K562 (cell line): Measurements from ENCODE around the gene MTG1. TPM values are rescaled to one million over a fixed set of nuclear protein-coding genes. Genes with fewer than 3 reads are reported as not detected.

ENCODE experiments used
- CC2D1A ChIP-seq: fragments of 450-650 bp; IDR thresholded peaks from 2 replicates; pipeline ENCODE4 v1.6.1; 2017; ENCODE audit warnings: mild to moderate bottlenecking
- HDAC3 ChIP-seq: fragments of 450-650 bp; IDR thresholded peaks from 2 replicates; pipeline ENCODE4 v1.6.1; 2018; ENCODE audit warnings: borderline replicate concordance, mild to moderate bottlenecking, moderate library complexity; ENCODE audit not compliant: partially characterized antibody
- HLTF ChIP-seq: fragments of 450-650 bp; IDR thresholded peaks from 2 replicates; pipeline ENCODE4 v1.6.1; 2016
- KHSRP ChIP-seq: fragments of 450-650 bp; IDR thresholded peaks from 2 replicates; pipeline ENCODE4 v1.6.1; 2017
- POLR2G ChIP-seq: fragments of 200-400 bp; formaldehyde crosslinking; IDR thresholded peaks from 2 replicates; pipeline ENCODE4 v1.6.1; 2017; ENCODE audit warnings: low read depth, mild to moderate bottlenecking, antibody characterized with exemption, low read length, moderate library complexity
- PPARD ChIP-seq: fragments of 250-450 bp; sonication (Bioruptor Pico); IDR thresholded peaks from 2 replicates; pipeline ENCODE4 v1.8.0; 2022; ENCODE audit warnings: inconsistent platforms, mild to moderate bottlenecking, moderate library complexity
- SMAD2 ChIP-seq: fragments of 150-350 bp; IDR thresholded peaks from 2 replicates; pipeline ENCODE4 v1.6.1; 2014; ENCODE audit warnings: low read depth, mild to moderate bottlenecking, low read length
- ZFP30 ChIP-seq: fragments of 250-450 bp; sonication (Bioruptor Pico); IDR thresholded peaks from 2 replicates; pipeline ENCODE4 v1.8.0; 2022; ENCODE audit warnings: moderate library complexity, mild to moderate bottlenecking, inconsistent platforms, borderline replicate concordance
- ZNF24 ChIP-seq: fragments of 450-650 bp; IDR thresholded peaks from 2 replicates; pipeline ENCODE4 v1.6.1; 2016
- polyA plus RNA-seq, 8 experiments: library from polyadenylated mRNA; depleted of rRNA in 4 of 8; stranded (reverse) in 5 of 8; unstranded in 3 of 8; fragments of >200 nt; fragmentation: Nextera tagmentation in 2 of 8; fragmentation: Illumina TruSeq in 1 of 8; extraction: Ambion mirVana in 2 of 8; extraction: Trizol in 1 of 8; gene quantifications; 2 replicates each; pipeline versions ENCODE4 v1.2.1 to v1.2.3, GENCODE V29; 2011 to 2014; ENCODE audit warnings: inconsistent platforms in 1 of 8, missing spikeins in 1 of 8
- total RNA-seq, 7 experiments: library from RNA; depleted of rRNA in 6 of 7; stranded (reverse); fragments of >200 nt in 6 of 7; fragmentation: Illumina TruSeq in 2 of 7; extraction: Trizol in 2 of 7; gene quantifications; 2 replicates each; pipeline versions ENCODE4 v1.2.1 to v1.2.3, GENCODE V29; 2011 to 2021; ENCODE audit warnings: low replicate concordance in 1 of 7
- TF ChIP-seq, protein P1 (sequence below), 2 experiments: fragments of 450-650 bp in 1 of 2; sonication (generic) in 1 of 2; formaldehyde crosslinking in 1 of 2; IDR thresholded peaks; 2 replicates each; pipeline versions ENCODE4 v1.7.1 to v1.9.0; 2016 to 2022; ENCODE audit warnings: inconsistent platforms in 1 of 2, mild to moderate bottlenecking in 1 of 2, missing genetic modification reagents in 1 of 2
- TF ChIP-seq, protein P2 (sequence below), 3 experiments: fragments of 200-800 bp in 1 of 3; sonication (Bioruptor generic) in 1 of 3; sonication (generic) in 1 of 3; formaldehyde crosslinking in 1 of 3; IDR thresholded peaks; 2 replicates each; pipeline versions ENCODE4 v1.6.1 to v1.8.0; 2016 to 2022; ENCODE audit warnings: mild to moderate bottlenecking in 2 of 3, missing compliant biosample characterization in 2 of 3, missing genetic modification characterization in 2 of 3, missing genetic modification reagents in 1 of 3
- TF ChIP-seq, protein P3 (sequence below): fragments of 450-650 bp; IDR thresholded peaks from 2 replicates; pipeline ENCODE4 v1.7.0; 2016; ENCODE audit warnings: borderline replicate concordance
- TF ChIP-seq, protein P4 (sequence below): IDR thresholded peaks from 2 replicates; pipeline ENCODE4 v1.6.1; 2011; ENCODE audit warnings: borderline replicate concordance, low read depth, mild to moderate bottlenecking, moderate library complexity, low read length; ENCODE audit not compliant: insufficient read depth, poor library complexity, severe bottlenecking

The MTG1 gene
- total and polyA plus RNA-seq, 9 of the 15 experiments (the other 6 are each of a cell fraction or from before 2014, with no cell fraction given) = 2.8 to 28.2 (median 15.4) TPM

DNA sequence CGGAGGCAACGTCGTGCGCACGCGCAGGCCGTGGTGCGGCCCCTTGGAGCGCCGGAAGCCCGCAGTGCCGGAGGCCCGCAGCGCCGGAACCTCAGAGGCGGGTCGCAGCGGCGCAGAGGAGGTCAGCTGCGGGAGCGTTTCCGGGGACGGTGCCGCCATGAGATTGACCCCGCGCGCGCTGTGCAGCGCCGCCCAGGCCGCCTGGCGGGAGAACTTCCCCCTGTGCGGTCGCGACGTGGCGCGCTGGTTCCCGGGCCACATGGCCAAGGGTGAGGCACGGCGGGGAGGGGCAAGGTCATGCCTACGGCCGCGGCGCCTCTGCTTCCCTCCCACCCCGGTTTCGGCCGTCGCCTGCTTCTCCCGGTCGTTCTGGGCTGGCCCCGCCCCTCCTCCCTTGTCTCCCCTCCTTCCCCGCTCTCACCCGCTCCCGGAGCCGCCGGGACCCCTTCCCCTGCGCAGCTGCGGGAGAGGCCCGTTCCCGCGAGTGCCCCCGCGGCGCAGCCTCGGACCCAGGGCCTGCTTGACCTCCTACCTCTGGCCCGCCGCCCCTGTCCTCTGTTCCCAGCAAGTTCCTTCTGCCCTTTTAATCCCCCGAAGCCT is at the start of gene MTG1 (continued):
- TF ChIP-seq, protein P1, sequence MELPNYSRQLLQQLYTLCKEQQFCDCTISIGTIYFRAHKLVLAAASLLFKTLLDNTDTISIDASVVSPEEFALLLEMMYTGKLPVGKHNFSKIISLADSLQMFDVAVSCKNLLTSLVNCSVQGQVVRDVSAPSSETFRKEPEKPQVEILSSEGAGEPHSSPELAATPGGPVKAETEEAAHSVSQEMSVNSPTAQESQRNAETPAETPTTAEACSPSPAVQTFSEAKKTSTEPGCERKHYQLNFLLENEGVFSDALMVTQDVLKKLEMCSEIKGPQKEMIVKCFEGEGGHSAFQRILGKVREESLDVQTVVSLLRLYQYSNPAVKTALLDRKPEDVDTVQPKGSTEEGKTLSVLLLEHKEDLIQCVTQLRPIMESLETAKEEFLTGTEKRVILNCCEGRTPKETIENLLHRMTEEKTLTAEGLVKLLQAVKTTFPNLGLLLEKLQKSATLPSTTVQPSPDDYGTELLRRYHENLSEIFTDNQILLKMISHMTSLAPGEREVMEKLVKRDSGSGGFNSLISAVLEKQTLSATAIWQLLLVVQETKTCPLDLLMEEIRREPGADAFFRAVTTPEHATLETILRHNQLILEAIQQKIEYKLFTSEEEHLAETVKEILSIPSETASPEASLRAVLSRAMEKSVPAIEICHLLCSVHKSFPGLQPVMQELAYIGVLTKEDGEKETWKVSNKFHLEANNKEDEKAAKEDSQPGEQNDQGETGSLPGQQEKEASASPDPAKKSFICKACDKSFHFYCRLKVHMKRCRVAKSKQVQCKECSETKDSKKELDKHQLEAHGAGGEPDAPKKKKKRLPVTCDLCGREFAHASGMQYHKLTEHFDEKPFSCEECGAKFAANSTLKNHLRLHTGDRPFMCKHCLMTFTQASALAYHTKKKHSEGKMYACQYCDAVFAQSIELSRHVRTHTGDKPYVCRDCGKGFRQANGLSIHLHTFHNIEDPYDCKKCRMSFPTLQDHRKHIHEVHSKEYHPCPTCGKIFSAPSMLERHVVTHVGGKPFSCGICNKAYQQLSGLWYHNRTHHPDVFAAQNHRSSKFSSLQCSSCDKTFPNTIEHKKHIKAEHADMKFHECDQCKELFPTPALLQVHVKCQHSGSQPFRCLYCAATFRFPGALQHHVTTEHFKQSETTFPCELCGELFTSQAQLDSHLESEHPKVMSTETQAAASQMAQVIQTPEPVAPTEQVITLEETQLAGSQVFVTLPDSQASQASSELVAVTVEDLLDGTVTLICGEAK (IDR thresholded peaks at IDR 0.05) = peak; percentile 98
- TF ChIP-seq, protein P1 (CRISPR knock-in tag; IDR thresholded peaks at IDR 0.05) = no peak
- TF ChIP-seq HDAC3 (no peak), ZNF24 (no peak), POLR2G (peak; percentile 94), KHSRP (no peak), SMAD2 (no peak), CC2D1A (no peak), HLTF (0 out of 2 replicates have a peak, but pooled peaks have one; percentile 33), ZFP30 (CRISPR knock-in tag) (no peak), PPARD (no peak)
- TF ChIP-seq, protein P2, sequence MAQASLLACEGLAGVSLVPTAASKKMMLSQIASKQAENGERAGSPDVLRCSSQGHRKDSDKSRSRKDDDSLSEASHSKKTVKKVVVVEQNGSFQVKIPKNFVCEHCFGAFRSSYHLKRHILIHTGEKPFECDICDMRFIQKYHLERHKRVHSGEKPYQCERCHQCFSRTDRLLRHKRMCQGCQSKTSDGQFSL (CRISPR knock-in tag; IDR thresholded peaks at IDR 0.05) = 0 out of 2 replicates have a peak, but pooled peaks have one; percentile 42
- TF ChIP-seq, protein P2 (tag; IDR thresholded peaks at IDR 0.05) = no peak
- TF ChIP-seq, protein P3, sequence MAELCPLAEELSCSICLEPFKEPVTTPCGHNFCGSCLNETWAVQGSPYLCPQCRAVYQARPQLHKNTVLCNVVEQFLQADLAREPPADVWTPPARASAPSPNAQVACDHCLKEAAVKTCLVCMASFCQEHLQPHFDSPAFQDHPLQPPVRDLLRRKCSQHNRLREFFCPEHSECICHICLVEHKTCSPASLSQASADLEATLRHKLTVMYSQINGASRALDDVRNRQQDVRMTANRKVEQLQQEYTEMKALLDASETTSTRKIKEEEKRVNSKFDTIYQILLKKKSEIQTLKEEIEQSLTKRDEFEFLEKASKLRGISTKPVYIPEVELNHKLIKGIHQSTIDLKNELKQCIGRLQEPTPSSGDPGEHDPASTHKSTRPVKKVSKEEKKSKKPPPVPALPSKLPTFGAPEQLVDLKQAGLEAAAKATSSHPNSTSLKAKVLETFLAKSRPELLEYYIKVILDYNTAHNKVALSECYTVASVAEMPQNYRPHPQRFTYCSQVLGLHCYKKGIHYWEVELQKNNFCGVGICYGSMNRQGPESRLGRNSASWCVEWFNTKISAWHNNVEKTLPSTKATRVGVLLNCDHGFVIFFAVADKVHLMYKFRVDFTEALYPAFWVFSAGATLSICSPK = no peak
- TF ChIP-seq, protein P4, sequence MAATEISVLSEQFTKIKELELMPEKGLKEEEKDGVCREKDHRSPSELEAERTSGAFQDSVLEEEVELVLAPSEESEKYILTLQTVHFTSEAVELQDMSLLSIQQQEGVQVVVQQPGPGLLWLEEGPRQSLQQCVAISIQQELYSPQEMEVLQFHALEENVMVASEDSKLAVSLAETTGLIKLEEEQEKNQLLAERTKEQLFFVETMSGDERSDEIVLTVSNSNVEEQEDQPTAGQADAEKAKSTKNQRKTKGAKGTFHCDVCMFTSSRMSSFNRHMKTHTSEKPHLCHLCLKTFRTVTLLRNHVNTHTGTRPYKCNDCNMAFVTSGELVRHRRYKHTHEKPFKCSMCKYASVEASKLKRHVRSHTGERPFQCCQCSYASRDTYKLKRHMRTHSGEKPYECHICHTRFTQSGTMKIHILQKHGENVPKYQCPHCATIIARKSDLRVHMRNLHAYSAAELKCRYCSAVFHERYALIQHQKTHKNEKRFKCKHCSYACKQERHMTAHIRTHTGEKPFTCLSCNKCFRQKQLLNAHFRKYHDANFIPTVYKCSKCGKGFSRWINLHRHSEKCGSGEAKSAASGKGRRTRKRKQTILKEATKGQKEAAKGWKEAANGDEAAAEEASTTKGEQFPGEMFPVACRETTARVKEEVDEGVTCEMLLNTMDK = peak; percentile 75
